Right cardiac atrium (tissue), 5 donors: ENCODE data around the gene ARHGAP42. TPM values are rescaled to one million over a fixed set of nuclear protein-coding genes. Genes with fewer than 3 reads are reported as not detected.

Source experiments
- ATAC-seq, 2 donors: fragments of 200-7000 bp; cut with Tn5 transposase; one replicate each; pipeline versions ENCODE4 v1.8.0 to v1.9.1; 2020; ENCODE audit warnings: moderate library complexity in 2 of 2, mild to moderate bottlenecking in 1 of 2
- DNase-seq, 3 donors: peaks; one replicate each; pipeline ENCODE4 v3.0.0-alpha.2; 2020
- H3K27ac ChIP-seq: one replicate; pipeline ENCODE4 v1.5.1; 2013; ENCODE audit warnings: mild to moderate bottlenecking, low read length, control low read depth, moderate library complexity
- H3K27me3 ChIP-seq: one replicate; pipeline ENCODE4 v1.6.1; 2013; ENCODE audit not compliant: control insufficient read depth, insufficient read depth
- H3K4me1 ChIP-seq: one replicate; pipeline ENCODE4 v1.6.1; 2013; ENCODE audit warnings: low read length; ENCODE audit not compliant: control insufficient read depth, insufficient read depth
- H3K4me3 ChIP-seq: one replicate; pipeline ENCODE4 v1.5.1; 2013; ENCODE audit warnings: low read length, control low read depth
- H3K9me3 ChIP-seq: one replicate; pipeline ENCODE4 v1.6.1; 2013; ENCODE audit warnings: low read length; ENCODE audit not compliant: control insufficient read depth
- WGBS: extraction: QIAGEN DNeasy Blood & Tissue Kit; methylation state at CpG from one replicate; pipeline ENCODE4 v1.1.7; 2013; 5-methylcytosine and 5-hydroxymethylcytosine counted together
- intact Hi-C, 4 donors: fragments of 100-400 bp; cut with DNase I; formaldehyde crosslinking; loops; one replicate each; pipeline versions ENCODE4 v1.11.0 to v1.14.0; 2022 to 2023
- polyA plus RNA-seq: library from polyadenylated mRNA; stranded (reverse); fragments of 200-250 nt; gene quantifications from one replicate; pipeline ENCODE4 v1.2.3, GENCODE V29; 2013
- total RNA-seq, 4 donors: library from RNA; stranded (reverse); fragmentation: NEBNext Ultra II Directional; extraction: Animal tissue kit (Norgen Biotek cat#: 25700); gene quantifications; one replicate each; pipeline ENCODE4 v1.2.1, GENCODE V29; 2021
- donor health status: healthy with polysubstance abuse.
- donor health status: DM: no; HTN: yes; CAD: no.
- donor health status: DM: no; HTN: no; CAD: no.
- donor health status: DM: no; HTN: yes; CAD: no; lungs with severe emphysema.
- donor health status: DM: yes; HTN: yes; CAD: no.

The ARHGAP42 gene
- total and polyA plus RNA-seq, 5 donors, result 4.5 to 8.6 (median 6.6) TPM

DNA sequence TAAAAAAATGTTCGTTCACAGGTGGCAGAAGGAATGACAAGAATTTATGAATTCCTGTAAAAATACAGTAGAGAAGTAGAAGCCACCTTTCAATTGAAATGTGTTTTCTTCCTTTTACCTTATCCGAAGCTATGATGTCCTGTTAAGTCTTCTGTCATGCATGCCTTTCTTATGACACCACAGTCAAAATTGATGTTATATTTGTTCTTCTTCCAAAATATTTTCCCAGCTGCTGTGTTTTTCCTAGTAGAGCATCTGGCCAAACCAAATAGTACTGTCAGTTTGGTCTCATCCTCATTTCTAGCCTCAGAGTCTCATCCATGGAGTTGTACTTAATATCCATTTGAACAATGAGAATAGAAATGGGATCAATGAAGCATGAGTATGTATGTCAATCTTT is 236.5 kb downstream of the ARHGAP42 start:
- no peaks in the 10 kb centered on the region for H3K27me3 ChIP-seq
- no peak overlapping the region for H3K4me3 ChIP-seq
- 60% methylated on average over 2 of the region's 2 CpGs for WGBS
- H3K4me1 ChIP-seq, result no peaks in the 10 kb centered on the region
- intact Hi-C loops, result loop anchor here in 1 of 4 donors (10.0 kb wide), 1 partner anchor 349 kb away; no protein-coding TSS in a partner anchor
- ATAC-seq (no peak), DNase-seq (no peak)
- no peak overlapping the region for H3K27ac ChIP-seq
- no peaks in the 10 kb centered on the region for H3K9me3 ChIP-seq

DNA sequence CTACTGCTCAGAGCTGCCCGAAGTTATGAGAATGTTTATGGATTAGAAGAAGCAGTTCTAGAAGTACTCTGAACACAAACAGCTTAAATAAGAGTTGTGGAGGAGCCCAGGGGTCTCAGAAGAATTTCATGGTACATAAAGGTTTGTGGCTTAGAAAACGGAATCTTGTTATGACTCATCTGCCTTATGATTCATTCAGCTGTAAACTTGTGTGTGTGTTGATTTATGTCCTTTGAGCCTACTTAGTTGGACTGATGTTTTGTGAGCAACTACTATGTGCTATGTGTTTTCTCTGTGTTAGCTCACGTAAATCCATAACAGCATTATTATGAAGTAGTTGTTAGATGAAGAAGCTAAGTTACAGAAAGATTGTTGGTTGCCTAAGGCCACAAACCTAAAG is 238.8 kb downstream of the ARHGAP42 start:
- DNase-seq (no peak), ATAC-seq (no peak)
- Histone ChIP-seq H3K27ac (no peak overlapping the region), H3K9me3 (no peaks in the 10 kb centered on the region), H3K4me1 (no peaks in the 10 kb centered on the region), H3K4me3 (no peak overlapping the region), H3K27me3 (no peaks in the 10 kb centered on the region)
- intact Hi-C loops, result loop anchor here in 3 of 4 donors (5.0 to 10.0 kb wide), 2 partner anchors 239 to 351 kb away; partner anchors contain the start of gene ARHGAP42 (in 2 of the 3)
- 83% methylated on average over 3 of the region's 3 CpGs for WGBS

- no peak for ATAC-seq
- no peak for DNase-seq
- Histone ChIP-seq H3K9me3 (no peaks in the 10 kb centered on the region), H3K27me3 (no peaks in the 10 kb centered on the region), H3K4me3 (no peak overlapping the region), H3K27ac (no peak overlapping the region), H3K4me1 (no peaks in the 10 kb centered on the region)
- intact Hi-C loops, result loop anchor here in 3 of 4 donors (5.0 to 10.0 kb wide), 2 partner anchors 240 to 353 kb away; partner anchors contain the start of gene ARHGAP42 (in 2 of the 3)
- 66% methylated on average over 5 of the region's 5 CpGs for WGBS
These were observed 240.5 kb downstream of the ARHGAP42 start for GRCh38 chr11:100927579-100927978.

DNA sequence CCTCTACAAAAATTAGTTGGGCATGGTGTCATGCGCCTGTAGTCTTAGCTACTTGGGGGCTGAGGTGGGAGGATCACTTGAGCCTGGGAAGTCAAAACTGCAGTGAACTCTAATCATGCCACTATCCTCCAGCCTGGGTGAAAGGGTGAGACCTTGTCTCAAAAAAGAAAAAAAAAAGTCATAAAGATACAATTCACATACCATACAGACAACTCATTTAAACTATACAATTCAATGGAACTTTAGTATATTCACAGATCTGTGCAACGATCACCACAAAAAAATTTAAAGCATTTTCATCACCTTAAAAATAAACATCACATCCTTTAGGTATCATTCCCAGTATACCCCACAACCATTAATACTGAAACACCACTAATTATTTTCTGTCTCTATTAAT is 241.3 kb downstream of the ARHGAP42 start:
- Histone ChIP-seq H3K27ac (no peak overlapping the region), H3K4me3 (no peak overlapping the region), H3K4me1 (no peaks in the 10 kb centered on the region), H3K9me3 (no peaks in the 10 kb centered on the region), H3K27me3 (no peaks in the 10 kb centered on the region)
- DNase-seq (no peak), ATAC-seq (no peak)
- 93% methylated on average over 2 of the region's 2 CpGs for WGBS
- intact Hi-C loops, result loop anchor here in 3 of 4 donors (5.0 to 10.0 kb wide), 2 partner anchors 241 to 354 kb away; partner anchors contain the start of gene ARHGAP42 (in 2 of the 3)

DNA sequence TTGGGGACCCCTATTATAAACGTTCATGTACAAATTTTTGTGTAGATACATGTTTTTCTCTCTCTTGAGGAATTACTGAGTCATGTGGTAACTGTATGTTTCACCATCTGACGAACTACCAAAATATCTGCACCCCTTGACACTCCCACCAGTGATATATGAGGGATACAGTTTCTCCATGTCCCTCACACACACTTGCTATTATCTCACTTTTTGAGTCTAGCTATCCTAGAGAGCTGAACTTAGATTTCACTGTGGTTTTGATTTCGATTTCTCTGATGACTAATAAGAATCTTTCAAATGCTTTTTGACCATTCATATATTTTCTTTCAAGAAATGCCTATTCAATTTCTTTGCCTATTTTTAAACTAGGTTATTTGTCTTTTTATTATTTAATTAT is 242.3 kb downstream of the ARHGAP42 start:
- Histone ChIP-seq H3K27ac (no peak overlapping the region), H3K4me3 (no peak overlapping the region), H3K27me3 (no peaks in the 10 kb centered on the region), H3K9me3 (no peaks in the 10 kb centered on the region), H3K4me1 (no peaks in the 10 kb centered on the region)
- ATAC-seq (no peak), DNase-seq (no peak)
- intact Hi-C loops, result loop anchor here in 3 of 4 donors (5.0 to 10.0 kb wide), 2 partner anchors 242 to 355 kb away; partner anchors contain the start of gene ARHGAP42 (in 2 of the 3)
- WGBS, result 38% methylated on average over 3 of the region's 3 CpGs

DNA sequence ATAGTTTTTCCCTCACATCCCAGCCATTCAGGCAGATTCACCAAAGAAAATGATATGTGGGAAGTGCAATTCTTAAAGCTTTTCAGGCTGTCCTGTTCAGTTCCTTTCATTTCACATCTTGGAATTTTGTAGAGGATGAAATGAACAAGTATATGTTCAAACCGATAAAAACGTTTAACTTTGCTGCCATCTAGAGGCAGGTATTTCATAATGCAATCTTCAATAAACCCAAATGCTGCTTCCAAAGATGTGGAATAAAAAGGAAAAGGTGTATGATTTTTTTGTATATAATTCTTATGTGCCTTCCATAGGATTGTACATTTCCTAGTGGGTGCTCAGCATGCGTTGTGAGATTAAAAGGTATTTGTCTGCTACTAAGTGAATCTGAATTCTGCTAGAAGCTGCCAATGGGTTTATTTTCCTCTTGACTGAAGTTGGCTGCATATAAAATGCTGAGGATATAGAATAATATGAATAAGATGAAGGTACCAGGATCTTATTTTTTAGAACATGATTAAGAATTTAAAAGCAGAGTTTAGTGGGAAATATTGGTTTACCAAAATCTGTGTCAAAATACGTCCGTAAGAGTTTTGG is 243.2 kb downstream of the ARHGAP42 start:
- 39% methylated on average over 5 of the region's 5 CpGs for WGBS
- DNase-seq (no peak), ATAC-seq (peak in 1 of 2 donors; percentile 51)
- Histone ChIP-seq H3K4me3 (no peak overlapping the region), H3K4me1 (no peaks in the 10 kb centered on the region), H3K9me3 (no peaks in the 10 kb centered on the region), H3K27me3 (no peaks in the 10 kb centered on the region), H3K27ac (no peak overlapping the region)
- intact Hi-C loops, result loop anchor here (5.0 to 10.0 kb wide), 5 partner anchors 73 to 355 kb away; no protein-coding TSS in a partner anchor

DNA sequence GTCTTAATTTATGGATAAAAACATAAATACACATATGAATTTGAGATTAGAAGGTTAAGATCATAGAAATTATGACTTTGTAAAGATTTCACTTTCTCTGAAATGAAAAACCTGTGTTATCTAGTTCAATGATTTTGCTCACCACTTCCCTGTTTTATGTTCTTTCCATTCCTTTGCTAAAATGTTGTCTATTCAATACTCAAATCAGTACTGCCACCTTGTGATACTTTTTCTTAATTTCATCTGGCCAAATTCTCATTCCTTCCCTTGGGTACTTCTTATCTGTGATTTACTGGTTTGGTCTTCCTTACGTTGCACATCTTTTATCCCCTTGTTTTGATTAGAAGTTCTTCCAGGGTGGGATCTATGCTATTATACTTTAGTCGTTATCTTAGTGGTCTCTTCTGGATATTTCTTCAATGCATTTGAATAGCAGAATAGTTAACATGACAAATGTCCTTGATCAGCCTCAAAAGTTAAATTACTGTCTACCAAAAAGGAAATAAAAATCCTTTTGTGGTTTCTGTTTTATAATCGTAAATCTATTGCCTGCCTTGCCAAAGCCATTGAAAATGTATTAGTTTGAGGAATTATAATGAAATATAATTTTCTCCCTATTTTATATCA is 245.5 kb downstream of the ARHGAP42 start:
- ATAC-seq, result no peak

GRCh38 chr11:100936781-100937180 is 249.7 kb downstream of the ARHGAP42 start:
- Histone ChIP-seq H3K27me3 (no peaks in the 10 kb centered on the region), H3K4me3 (no peak overlapping the region), H3K4me1 (peaks cover 4% of the 10 kb centered on the region), H3K27ac (no peak overlapping the region), H3K9me3 (no peaks in the 10 kb centered on the region)
- WGBS, result 87% methylated on average over 6 of the region's 6 CpGs
- DNase-seq (no peak), ATAC-seq (no peak)
- intact Hi-C loops, result loop anchor here in 3 of 4 donors (10.0 kb wide), 3 partner anchors 82 to 362 kb away; no protein-coding TSS in a partner anchor

More for the DNA sequence above, 245.5 kb downstream of the ARHGAP42 start:
- no peaks in the 10 kb centered on the region for H3K4me1 ChIP-seq
- H3K4me3 ChIP-seq, result no peak overlapping the region
- DNase-seq, result no peak
- no peaks in the 10 kb centered on the region for H3K9me3 ChIP-seq
- 27% methylated on average over 3 of the region's 3 CpGs for WGBS
- intact Hi-C loops, result loop anchor here (2.0 to 10.0 kb wide), 6 partner anchors 75 to 358 kb away; no protein-coding TSS in a partner anchor
- H3K27ac ChIP-seq, result no peak overlapping the region
- H3K27me3 ChIP-seq, result no peaks in the 10 kb centered on the region

DNA sequence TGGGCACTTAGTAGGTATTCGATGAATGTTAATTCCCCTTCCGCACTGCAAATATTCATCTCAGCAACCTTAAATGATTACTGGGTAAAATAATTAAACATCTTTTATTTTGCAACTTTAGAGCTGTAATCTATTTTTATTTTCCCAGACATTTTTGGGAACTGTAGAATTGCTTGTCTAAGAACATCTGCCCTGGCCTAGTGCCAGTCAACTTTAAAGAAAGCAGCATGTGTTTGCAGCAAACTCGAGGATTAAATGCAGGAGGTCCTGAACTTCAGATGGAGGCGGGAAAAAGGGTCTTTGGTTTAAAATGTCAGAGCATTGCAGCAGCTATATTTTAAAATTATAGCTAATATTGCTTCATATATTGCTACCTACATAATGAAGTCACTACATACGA is 252.5 kb downstream of the ARHGAP42 start:
- Histone ChIP-seq H3K4me1 (peaks cover 7% of the 10 kb centered on the region), H3K4me3 (no peak overlapping the region), H3K9me3 (no peaks in the 10 kb centered on the region), H3K27me3 (no peaks in the 10 kb centered on the region), H3K27ac (no peak overlapping the region)
- DNase-seq (no peak), ATAC-seq (no peak)
- intact Hi-C loops, result loop anchor here in 3 of 4 donors (10.0 kb wide), 3 partner anchors 85 to 365 kb away; no protein-coding TSS in a partner anchor
- 55% methylated on average over 5 of the region's 5 CpGs for WGBS

DNA sequence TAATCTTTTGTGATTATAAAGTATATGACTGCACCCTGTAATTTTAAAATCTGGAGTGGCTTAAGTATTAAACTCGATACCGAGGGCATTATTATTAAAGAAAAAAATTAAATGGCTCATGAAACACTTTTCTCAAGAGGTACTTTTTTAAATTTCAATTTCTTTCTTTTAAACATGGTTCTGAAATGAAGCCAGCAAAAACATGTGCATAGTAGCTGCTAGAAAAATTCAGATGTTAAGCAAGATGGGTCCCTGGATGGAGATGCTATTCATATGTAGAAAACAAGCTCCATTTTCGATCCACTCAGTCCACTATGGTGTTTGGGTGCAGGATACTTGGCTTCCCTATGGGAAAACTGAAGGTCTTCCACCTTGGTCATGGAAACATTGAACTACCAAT is 253.0 kb downstream of the ARHGAP42 start:
- intact Hi-C loops, result no loop called here
- no peak overlapping the region for H3K4me3 ChIP-seq
- H3K27me3 ChIP-seq, result no peaks in the 10 kb centered on the region
- ATAC-seq (no peak), DNase-seq (no peak)
- WGBS, result 91% methylated on average over 3 of the region's 3 CpGs
- peaks cover 7% of the 10 kb centered on the region for H3K4me1 ChIP-seq
- no peaks in the 10 kb centered on the region for H3K9me3 ChIP-seq
- no peak overlapping the region for H3K27ac ChIP-seq

DNA sequence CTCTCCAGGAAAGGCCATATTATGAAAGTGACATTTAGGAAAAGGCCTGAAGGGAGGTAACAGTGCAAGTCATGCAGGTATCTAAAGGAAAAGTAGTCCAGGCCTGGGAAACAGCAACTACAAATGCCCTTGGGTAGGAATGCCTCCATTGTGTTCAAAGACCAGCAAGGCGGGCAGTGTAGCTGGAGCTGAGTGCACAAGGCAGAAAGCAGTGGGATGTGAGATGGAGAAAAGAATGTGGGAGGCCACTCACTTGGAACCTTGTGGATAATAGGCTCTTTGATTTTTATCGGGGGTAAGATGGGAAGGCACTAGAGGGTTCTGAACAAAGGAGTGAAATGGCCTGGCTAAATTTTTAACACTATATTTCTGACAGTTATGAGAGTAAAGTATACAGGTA is 253.9 kb downstream of the ARHGAP42 start:
- no peaks in the 10 kb centered on the region for H3K9me3 ChIP-seq
- intact Hi-C loops, result no loop called here
- ATAC-seq (no peak), DNase-seq (no peak)
- no peak overlapping the region for H3K27ac ChIP-seq
- H3K27me3 ChIP-seq, result no peaks in the 10 kb centered on the region
- H3K4me1 ChIP-seq, result peaks cover 7% of the 10 kb centered on the region
- H3K4me3 ChIP-seq, result no peak overlapping the region
- WGBS, result 71% methylated on average over 2 of the region's 2 CpGs
